Right kidney (tissue), 1 donor: Measurements from ENCODE around the gene ZNF287.

Source experiments
- DNase-seq: peaks from one replicate; pipeline ENCODE4 v3.0.0-alpha.2; 2016

ZNF287 gene

DNA sequence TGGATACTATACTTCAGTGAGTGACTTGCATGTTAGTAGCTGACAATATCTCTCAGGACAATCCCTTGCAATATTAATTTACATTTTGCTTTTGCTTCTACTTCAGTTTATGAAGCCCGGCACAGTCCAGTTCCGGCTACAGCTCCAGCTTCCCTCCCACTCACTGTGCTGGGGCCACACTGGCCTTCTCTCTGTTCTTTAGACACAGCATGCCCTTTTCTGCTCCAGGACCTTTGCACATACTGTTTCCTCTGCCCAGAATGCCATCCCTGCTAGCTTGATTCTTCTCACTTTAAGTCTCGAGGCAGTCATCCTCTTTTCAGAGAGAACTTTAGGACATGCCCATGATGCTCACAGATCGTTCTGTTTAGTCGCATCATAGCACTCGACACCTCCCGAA lies 51.5 kb downstream of the ZNF287 start:
- no peak for DNase-seq

DNA sequence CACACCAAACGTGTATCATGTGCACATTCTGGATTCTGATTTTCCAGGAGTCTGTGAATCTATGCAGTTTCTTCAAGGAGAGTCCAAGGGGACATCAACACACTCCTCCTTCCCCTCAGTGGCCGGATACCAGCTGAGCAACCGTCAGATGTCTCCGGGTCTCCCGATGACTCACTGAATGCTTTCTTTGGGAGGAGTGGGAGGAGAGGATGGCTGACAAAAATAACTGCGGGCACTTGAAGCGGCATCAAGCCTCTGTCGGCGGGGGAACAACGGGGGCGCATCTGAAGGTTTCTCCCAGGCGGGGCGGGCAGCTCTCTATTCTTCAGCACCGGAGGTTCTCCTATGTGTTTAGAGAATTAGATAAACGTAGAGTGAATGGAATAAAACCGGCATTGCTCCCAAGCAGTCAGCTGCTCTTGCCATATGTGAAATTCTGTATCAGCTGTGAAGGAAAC lies 52.4 kb downstream of the ZNF287 start:
- DNase-seq, result peak; percentile 27

DNA sequence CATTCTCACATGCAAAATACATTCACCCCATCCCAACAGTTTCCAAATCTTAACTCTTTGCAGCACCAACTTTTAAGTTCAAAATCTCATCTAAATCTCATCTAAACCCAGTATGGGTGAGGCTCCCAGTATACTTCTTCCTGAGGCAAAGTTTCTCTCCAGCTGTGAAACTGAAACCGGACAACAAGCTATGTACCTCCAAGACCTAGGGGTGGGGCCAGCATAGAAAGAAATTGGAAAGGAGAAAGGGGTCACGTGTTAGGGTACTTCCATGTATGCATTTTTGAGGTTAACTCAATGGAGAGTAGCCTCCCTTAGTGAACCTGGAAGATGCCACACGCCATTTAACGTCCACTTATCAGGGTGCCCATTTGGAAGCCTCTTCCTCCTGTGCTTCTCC lies 53.1 kb downstream of the ZNF287 start:
- DNase-seq, result no peak

DNA sequence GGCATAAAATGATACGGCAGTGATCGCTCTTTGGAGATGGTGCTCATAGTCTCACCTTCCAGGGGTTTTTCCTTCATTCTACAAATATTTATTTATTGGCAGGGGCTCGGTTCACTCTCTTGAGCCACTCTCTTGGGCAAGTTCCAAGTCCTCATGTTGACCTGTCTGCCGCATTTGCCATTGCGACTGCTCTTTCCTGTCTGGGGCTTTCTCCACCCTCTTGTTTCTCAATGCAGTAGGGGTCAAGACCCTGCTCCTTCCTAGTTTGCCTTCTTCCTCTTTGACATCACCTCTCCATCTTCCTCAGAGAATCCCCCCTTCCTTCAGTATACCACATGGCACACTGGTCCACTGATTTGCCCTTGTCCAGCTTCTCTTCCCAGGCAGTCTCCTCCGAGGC lies 55.1 kb downstream of the ZNF287 start:
- DNase-seq, result no peak

DNA sequence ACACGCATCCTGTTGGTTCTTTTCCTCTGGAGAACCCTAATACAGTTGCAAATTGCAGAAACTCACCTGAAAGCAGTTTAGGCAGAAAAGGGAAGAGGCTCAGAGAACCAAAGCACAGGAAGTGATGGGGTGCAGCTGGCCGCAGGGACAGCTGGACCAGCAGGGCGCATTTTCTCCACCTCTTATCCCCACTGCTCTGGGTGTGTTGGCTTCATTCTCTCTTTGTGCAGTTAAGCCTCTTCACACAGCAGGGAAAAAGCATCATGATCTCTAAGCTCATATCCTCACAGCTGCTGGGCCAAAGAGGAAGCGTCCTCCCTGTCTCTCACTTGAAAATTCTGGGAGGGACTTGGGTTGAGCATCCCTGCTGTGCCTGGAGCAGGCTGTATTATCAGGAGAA lies 57.0 kb downstream of the ZNF287 start:
- no peak for DNase-seq

DNA sequence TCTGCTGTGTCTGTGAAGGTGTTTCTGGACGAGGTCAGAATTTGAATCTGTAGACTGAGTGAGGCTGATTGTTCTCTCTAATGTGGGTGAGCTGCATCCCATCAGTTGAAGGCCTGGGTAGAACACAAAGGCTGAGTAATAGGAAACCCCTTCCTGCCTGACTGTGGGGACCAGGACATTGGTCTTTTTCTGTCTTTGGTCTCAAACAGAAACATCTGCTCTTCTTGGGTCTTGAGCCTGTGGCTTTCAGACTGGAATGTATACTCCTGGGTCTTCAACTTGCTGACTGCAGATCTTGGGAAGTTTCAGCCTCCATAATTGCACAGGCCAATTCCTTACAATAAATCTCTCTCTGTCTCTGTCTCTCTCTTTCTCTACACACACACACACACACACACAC lies 57.4 kb downstream of the ZNF287 start:
- DNase-seq, result no peak

DNA sequence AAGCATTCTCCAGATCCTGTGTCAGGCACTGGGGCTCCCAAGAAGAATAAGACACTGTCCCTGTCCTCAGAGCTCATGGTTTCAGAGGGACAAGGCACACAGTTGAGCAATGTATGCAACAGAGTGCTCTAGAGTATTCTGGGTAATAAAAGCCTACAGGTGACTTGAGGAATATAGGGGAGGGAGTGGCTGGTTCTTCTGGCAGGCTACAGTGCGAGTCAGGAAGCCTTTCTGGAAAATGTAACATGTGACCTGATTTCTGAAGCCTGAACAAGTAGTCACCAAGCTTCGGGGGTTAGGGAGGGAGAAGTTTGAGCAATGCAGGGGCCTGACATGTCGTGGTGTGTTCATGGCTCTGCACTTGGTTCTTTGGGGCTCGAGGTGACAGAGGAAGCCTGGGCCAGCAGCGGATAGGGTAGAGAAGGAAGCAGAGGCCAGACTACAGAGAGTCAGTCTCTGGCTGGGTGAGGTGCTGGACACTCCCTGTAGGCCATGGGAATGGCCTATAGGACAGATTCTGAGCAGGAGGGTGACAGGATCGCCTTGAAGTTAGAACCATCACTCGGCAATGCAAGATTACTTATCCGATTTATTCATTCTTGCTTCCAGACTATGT lies 61.0 kb downstream of the ZNF287 start:
- no peak for DNase-seq

DNA sequence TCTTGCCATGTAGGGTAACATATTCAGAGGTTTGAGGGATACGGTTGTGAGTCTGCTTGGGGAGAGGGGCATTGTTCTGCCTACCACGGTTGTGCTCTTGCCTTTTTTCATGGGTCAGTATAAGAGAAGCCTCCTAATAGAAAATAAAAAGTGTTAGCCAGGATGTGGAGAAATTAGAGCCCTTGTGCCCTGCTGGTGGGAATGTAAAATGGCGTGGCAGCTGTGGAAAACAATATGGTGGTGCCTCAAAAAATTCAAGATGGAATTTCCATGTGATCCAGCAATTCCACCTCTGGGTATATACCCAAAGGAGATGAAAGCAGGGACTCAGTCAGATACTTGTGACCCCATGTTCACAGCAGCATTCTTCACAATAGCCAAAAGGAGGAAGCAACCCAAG lies 62.8 kb downstream of the ZNF287 start:
- no peak for DNase-seq

DNA sequence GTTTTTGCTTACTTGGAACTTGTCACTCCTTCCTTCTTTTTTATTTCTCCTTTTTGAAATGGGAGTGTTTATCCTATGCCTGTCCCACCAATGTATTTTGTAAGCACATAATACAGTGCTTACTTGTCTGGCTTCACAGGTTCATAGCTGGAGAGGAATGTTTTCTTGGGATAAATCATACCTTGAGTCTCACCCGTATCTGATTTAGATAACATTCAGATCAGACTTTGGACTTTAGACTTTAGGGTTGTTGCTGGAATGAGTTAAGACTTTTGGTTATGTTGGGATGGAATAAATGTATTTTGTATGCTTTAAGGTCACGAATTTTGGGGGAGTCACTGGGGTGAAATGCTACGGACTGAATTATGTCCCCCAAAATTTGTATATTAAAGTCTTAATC lies 64.0 kb downstream of the ZNF287 start:
- DNase-seq, result no peak
